ENCODE results near the gene SALL3.

Gene SALL3

DNA sequence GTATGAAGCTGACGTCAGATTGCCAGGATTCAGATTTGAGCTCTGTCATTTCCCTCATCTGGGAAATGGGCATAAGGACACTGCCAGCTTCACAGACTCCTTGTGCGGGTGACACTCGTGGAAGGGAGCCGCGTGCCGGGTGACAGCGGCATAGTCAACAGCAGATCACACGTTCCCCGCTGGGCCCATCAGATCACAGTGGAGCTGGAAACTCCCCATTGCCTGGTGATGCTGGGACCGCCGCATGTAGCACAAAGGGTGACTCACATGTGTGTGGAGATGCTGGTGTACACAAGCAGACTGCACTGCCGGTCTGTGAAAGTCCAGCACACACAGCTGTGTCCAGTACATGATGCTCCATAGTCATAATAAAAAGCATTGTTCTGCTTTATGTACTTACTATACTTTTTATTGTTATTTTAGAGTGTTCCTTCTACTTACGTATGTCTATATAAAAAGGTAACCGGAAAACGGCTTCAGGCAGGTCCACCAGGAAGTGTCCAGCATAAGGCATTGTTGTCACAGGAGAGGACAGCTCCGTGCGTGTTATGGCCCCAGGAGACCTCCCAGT, 31.8 kb downstream of the SALL3 start:
- TF ChIP-seq ZFX (IDR thresholded peaks at IDR 0.05; ENCODE audit: borderline replicate concordance) (no peak), CTCF (IDR thresholded peaks at IDR 0.05) (no peak)
- H3K27ac ChIP-seq, result no peak overlapping the region

- TF ChIP-seq ZFX (IDR thresholded peaks at IDR 0.05; ENCODE audit: borderline replicate concordance) (no peak), CTCF (IDR thresholded peaks at IDR 0.05) (no peak)
- no peak overlapping the region for H3K27ac ChIP-seq
Observed at GRCh38 chr18:79013869-79014268, 34.3 kb downstream of the SALL3 start.

DNA sequence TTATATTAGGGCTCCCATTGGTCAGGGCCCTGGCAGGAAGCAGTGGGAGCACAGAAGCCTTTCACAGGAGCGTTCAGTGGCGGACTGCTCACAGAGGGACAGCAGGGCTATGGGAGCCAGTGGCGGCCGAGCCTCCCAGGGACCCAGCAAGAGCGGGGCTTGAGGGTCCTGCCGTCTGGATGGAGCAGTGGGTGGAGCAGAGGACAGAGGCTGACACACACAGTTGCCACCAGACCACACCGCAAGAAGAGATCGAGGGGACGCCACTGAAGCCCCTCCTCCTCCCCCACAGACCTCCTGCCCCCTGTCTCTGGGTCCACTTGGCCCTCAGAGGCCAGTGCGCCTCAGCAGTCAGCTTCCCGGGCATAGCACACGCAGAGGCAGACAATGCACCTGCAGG, 39.3 kb downstream of the SALL3 start:
- TF ChIP-seq CTCF (IDR thresholded peaks at IDR 0.05) (no peak), ZFX (IDR thresholded peaks at IDR 0.05; ENCODE audit: borderline replicate concordance) (no peak)
- H3K27ac ChIP-seq, result no peak overlapping the region

DNA sequence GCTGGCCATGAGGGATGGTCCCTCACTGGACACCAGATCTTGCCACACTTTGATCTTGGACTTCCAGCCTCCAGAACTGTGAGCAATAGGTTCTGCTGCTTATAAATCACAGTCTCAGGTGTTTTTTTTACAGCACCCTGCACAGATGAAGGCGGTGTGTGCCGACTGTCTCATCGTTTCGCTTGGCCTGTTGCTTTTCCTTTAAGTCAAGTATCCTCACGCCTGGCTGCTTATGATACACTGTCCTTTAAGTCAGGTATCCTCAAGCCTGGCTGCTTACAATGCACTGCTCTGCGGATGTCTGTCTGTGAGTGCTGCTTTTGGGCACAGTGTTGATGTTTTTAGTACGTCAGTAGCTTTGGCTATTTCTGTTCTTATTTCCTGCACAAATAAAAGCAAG, 40.3 kb downstream of the SALL3 start:
- H3K27ac ChIP-seq, result no peak overlapping the region
- no peak for TF ChIP-seq CTCF (IDR thresholded peaks at IDR 0.05)

GRCh38 chr18:79022603-79023002, 43.0 kb downstream of the SALL3 start:
- TF ChIP-seq ZFX (IDR thresholded peaks at IDR 0.05; ENCODE audit: borderline replicate concordance) (no peak), CTCF (IDR thresholded peaks at IDR 0.05) (no peak)
- no peak overlapping the region for H3K27ac ChIP-seq

GRCh38 chr18:79026491-79026890, 46.9 kb downstream of the SALL3 start:
- H3K27ac ChIP-seq, result no peak overlapping the region
- TF ChIP-seq ZFX (IDR thresholded peaks at IDR 0.05; ENCODE audit: borderline replicate concordance), result no peak
- TF ChIP-seq CTCF (IDR thresholded peaks at IDR 0.05), result no peak

DNA sequence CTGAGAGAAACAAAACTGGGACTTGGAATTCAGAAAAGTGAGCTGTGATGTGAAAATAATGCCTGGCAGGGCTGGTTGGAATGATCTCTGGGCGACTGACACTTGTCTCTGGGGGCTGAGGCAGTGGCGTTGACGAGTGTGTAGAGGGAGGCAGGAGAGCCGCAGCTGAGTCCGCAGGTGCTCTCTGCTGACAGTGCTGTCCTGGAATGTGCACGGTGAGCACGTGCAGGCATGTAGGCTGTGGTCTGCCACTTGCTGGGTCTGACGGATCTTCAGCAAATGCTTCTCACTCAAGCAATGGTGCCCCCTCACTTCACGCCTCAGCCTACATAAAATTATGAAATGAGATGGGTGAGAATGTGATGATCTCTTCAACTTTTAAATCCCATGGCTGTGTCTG, 51.1 kb downstream of the SALL3 start:
- TF ChIP-seq CTCF (IDR thresholded peaks at IDR 0.05) (no peak), ZFX (IDR thresholded peaks at IDR 0.05; ENCODE audit: borderline replicate concordance) (no peak)
- no peak overlapping the region for H3K27ac ChIP-seq
